Measurements from ENCODE around the gene SPI1.
"Not testable (repeated sequence)": the region's sequence is repeated elsewhere in the genome, so short reads cannot be mapped to it uniquely, and the experiment has no call there.

The SPI1 gene

DNA sequence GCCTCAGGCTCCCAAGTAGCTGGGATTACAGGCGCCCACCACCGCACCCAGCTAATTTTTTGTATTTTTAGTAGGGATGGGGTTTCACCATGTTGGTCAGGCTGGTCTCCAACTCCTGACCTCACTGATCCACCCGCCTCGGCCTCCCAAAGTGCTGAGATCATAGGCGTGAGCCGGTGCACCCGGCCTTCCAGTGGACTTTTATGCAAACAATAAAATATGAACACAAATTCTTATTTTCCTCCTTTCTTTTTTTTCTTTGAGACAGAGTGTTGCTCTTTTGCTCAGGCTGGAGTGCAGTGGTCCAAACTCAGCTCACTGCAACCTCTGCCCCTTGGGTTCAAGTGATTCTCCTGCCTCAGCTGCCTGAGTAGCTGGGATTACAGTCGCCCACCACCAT lies 61.8 kb downstream of the SPI1 start:
- DNase-seq: not testable (repeated sequence)

GRCh38 chr11:47314992-47315391 lies 63.4 kb downstream of the SPI1 start:
- no peak for DNase-seq

DNA sequence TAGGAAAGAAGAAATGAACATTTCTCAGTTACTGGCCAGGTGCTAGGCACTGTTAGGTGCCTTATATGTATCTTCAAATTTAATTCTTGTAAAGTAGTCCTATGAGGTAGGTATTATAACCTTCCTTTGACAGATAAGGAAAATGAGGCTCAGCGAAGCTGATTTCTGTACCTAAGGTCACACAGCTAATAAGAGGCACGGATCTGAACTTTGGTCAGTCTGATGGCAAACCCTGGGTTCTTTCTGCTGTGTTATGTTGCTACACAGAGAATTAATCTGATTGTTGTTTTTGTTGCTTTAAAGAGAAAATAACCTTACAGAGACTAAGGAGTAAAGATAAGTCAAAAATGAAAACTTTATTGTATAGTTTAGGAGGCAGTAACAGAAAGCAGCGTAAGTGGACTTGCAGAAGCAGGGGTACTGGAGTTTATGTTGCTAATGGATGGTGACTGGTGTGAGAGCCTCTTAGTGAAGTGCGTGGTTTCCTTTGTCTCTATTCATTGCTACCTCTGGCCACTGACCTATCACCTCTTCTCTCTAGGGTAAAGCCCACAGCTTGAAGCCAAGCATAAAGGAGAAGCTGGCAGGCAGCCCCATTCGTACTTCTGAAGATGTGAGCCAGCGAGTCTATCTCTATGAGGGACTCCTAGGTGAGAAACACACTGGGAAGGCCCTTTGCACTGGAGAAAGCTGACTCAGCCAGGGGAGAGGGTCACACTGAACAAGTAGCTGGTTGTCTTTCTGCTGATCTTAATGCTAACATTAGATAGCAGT lies 70.1 kb downstream of the SPI1 start:
- DNase-seq: no peak

DNA sequence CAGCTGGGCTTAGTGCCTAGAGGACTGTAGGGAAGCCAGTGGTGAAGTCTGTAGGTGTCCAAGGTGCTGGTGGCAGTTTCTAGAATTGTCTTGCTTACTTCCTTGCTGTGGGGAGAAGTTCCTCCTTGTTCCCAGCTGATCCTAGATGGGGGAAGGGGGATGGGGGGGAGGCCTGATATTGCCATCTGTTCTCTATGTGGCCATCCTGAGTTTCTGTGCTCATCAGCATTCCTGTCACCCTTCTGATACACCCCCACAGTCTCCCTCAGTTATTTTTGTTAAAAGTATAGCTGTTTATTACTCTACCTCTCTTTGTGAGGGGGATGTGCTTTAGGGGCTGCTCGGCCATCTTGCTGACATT lies 71.9 kb downstream of the SPI1 start:
- no peak for DNase-seq

DNA sequence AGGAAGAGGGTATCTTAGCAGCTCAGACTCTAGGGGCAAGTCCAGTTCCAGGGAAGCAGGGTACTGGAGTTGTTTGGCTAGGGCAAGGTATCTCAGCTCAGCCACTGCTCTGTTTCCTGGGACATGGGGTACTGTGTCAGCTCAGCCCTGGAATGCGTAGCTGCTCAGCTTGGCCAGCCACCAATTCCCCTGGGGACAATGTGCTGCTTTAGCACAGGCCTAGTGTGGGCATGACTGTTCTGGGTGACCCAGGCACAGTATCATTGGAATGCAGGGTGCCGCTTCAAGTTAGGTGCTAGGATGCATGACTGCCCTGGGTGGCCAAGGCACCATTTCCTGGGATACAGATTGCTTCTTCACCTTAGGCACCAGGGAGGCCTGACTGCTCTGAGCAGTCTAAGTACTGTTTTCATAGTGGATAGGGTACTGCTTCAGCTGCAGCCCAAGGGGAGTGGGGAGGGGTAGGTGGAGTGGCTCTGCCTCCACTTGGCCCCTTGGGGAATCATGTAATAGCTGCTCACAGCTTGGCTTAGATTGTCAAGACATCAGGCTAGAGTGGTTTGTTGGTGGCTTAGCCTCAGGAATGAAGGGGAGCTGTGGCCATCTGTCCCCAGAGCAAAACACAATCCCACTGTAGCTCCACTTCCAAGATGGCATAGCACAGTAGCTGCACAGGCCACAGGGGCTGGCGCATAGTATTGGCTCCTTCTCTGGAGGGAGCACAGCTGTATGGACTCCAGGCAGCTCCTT lies 72.4 kb downstream of the SPI1 start:
- no peak for DNase-seq
